K562 (cell line): Measurements from ENCODE around the gene PDZD2. TPM values are rescaled to one million over a fixed set of nuclear protein-coding genes. Genes with fewer than 3 reads are reported as not detected.

Source experiments
- ATAC-seq: fragments of 200-7000 bp; cut with Tn5 transposase; 3 replicates; pipeline ENCODE4 v1.9.1; 2020; ENCODE audit warnings: moderate library complexity
- BruUV-seq: library from RNA; stranded (reverse); fragments of 400-500 nt; replicated peaks from 2 replicates; lab custom pipeline; 2021; lab: Mats Ljungman, UMichigan
- CTCF ChIA-PET: fragments of 300-600 bp; formaldehyde crosslinking; extraction: SDS; loops from one replicate; lab custom pipeline; 2021; ENCODE audit warnings: low intra/inter-chr PET ratio; lab: Yijun Ruan, JAX
- POLR2A ChIA-PET: fragments of 300-600, 350-650 bp; sonication (Branson Sonifier 250); formaldehyde crosslinking; extraction: SDS; loops from one replicate; lab custom pipeline; 2021; ENCODE audit warnings: antibody characterized with exemption, inconsistent platforms; lab: Yijun Ruan, JAX
- DNase-seq, 4 experiments: peaks; one replicate each; pipeline versions ENCODE4 v3.0.0 to v3.0.0-alpha.2; 2011 to 2018; ENCODE audit warnings: low spot score in 3 of 4, mixed read lengths in 3 of 4; ENCODE audit errors: extremely low read depth in 1 of 4
- FAIRE-seq: peaks from 2 replicates; lab custom pipeline; 2011; peaks lifted over from hg19 to GRCh38; lab: Jason Lieb, UNC
- H2AFZ ChIP-seq: 2 replicates; pipeline ENCODE4 v1.6.0; 2011; ENCODE audit warnings: low read depth, low read length, control low read depth, inconsistent platforms
- H3K27ac ChIP-seq: fragments of 200-600 bp; 3 replicates; pipeline ENCODE4 v1.8.0; 2011; ENCODE audit warnings: low read depth, mild to moderate bottlenecking, control low read depth, inconsistent platforms, low read length, moderate library complexity, mixed read lengths; ENCODE audit errors: extremely low read depth
- H3K27me3 ChIP-seq, 2 experiments: fragments of 300-600 bp in 1 of 2; 2 replicates in 1 of 2; 3 replicates in 1 of 2; pipeline versions ENCODE4 v1.6.0 to v1.8.0; 2011; ENCODE audit warnings: inconsistent platforms in 2 of 2, low read length in 2 of 2, mild to moderate bottlenecking in 1 of 2, mixed read lengths in 1 of 2, moderate library complexity in 1 of 2; ENCODE audit not compliant: control insufficient read depth in 2 of 2, insufficient read depth in 2 of 2
- H3K36me3 ChIP-seq: fragments of 300-600 bp; 3 replicates; pipeline ENCODE4 v1.8.0; 2011; ENCODE audit warnings: mild to moderate bottlenecking, low read length, inconsistent platforms; ENCODE audit not compliant: control insufficient read depth, insufficient read depth
- H3K4me1 ChIP-seq, 2 experiments: fragments of 200-600 bp in 1 of 2; replicated peaks in 1 of 2; 2 replicates in 1 of 2; 3 replicates in 1 of 2; pipeline versions ENCODE4 v1.5.1 to v1.8.0; 2011; ENCODE audit warnings: inconsistent platforms in 2 of 2, low read length in 2 of 2, mild to moderate bottlenecking in 1 of 2, mixed read lengths in 1 of 2, moderate library complexity in 1 of 2; ENCODE audit not compliant: control insufficient read depth in 2 of 2, insufficient read depth in 2 of 2
- H3K4me2 ChIP-seq: 2 replicates; pipeline ENCODE4 v1.6.1; 2011; ENCODE audit warnings: low read length, control low read depth, inconsistent platforms, mixed read lengths; ENCODE audit not compliant: insufficient read depth
- H3K4me3 ChIP-seq: fragments of 200-600 bp; sonication (generic), shearing (Covaris generic); 2 replicates; pipeline ENCODE4 v1.5.1; 2016; ENCODE audit warnings: control low read depth, inconsistent platforms
- H3K79me2 ChIP-seq: fragments of 200-600 bp; 3 replicates; pipeline ENCODE4 v1.8.0; 2011; ENCODE audit warnings: low read length, inconsistent platforms; ENCODE audit not compliant: control insufficient read depth, insufficient read depth
- H3K9ac ChIP-seq, 2 experiments: 2 replicates each; pipeline versions ENCODE4 v1.6.0 to v1.6.1; 2011; ENCODE audit warnings: low read depth in 2 of 2, low read length in 2 of 2, control low read depth in 1 of 2, inconsistent platforms in 1 of 2, mild to moderate bottlenecking in 1 of 2, mixed read lengths in 1 of 2; ENCODE audit not compliant: insufficient read depth in 1 of 2
- H3K9me1 ChIP-seq: one replicate; pipeline ENCODE4 v1.6.0; 2011; ENCODE audit warnings: inconsistent platforms, mild to moderate bottlenecking, low read length, moderate library complexity; ENCODE audit not compliant: control insufficient read depth, insufficient read depth
- H3K9me3 ChIP-seq: replicated peaks from 2 replicates; pipeline ENCODE4 v1.5.1; 2011; ENCODE audit warnings: low read depth, low read length, inconsistent platforms; ENCODE audit not compliant: control insufficient read depth, insufficient read depth
- H4K20me1 ChIP-seq: replicated peaks from 2 replicates; pipeline ENCODE4 v1.6.1; 2011; ENCODE audit warnings: low read length, inconsistent platforms, mixed read lengths; ENCODE audit not compliant: control insufficient read depth, insufficient read depth
- BDP1 ChIP-seq: IDR thresholded peaks from 3 replicates; pipeline ENCODE4 v1.6.1; 2011; ENCODE audit not compliant: insufficient read length, insufficient read depth
- IRF2 ChIP-seq: sonication (generic); formaldehyde crosslinking; IDR thresholded peaks from 2 replicates; pipeline ENCODE4 v1.8.1; 2022; ENCODE audit warnings: mild to moderate bottlenecking, missing genetic modification reagents
- ZFP36 ChIP-seq: fragments of 150-350 bp; IDR thresholded peaks from 2 replicates; pipeline ENCODE4 v1.6.1; 2018; ENCODE audit warnings: low read length, low read depth; ENCODE audit not compliant: partially characterized antibody
- ZNF174 ChIP-seq: fragments of 250-450 bp; sonication (Bioruptor Pico); IDR thresholded peaks from 2 replicates; pipeline ENCODE4 v1.4.0; 2020; ENCODE audit warnings: mild to moderate bottlenecking
- ZNF212 ChIP-seq: fragments of 450-650 bp; formaldehyde crosslinking; IDR thresholded peaks from 2 replicates; pipeline ENCODE4 v1.4.0; 2020; ENCODE audit warnings: mild to moderate bottlenecking
- ZNF24 ChIP-seq: fragments of 450-650 bp; IDR thresholded peaks from 2 replicates; pipeline ENCODE4 v1.6.1; 2016
- ZNF431 ChIP-seq: sonication (generic); formaldehyde crosslinking; IDR thresholded peaks from 2 replicates; pipeline ENCODE4 v1.8.0; 2022; ENCODE audit warnings: mild to moderate bottlenecking, missing genetic modification reagents
- WGBS: fragments of 100-300 bp; shearing (Covaris generic); methylation state at CpG from one replicate; pipeline ENCODE4 v1.1.6; 2016; ENCODE audit warnings: low coverage, mixed read lengths; ENCODE audit not compliant: insufficient coverage; ENCODE audit errors: missing lambda C conversion rate; 5-methylcytosine and 5-hydroxymethylcytosine counted together
- in situ Hi-C: fragments of 300-500 bp; cut with MboI; formaldehyde crosslinking; loops from 4 replicates; pipeline ENCODE4 v1.15.0; 2018; ENCODE audit warnings: inconsistent platforms, mixed read lengths
- intact Hi-C: fragments of 100-400 bp; cut with micrococcal nuclease; formaldehyde crosslinking; loops from 2 replicates; pipeline ENCODE4 v1.14.2; 2022
- polyA plus RNA-seq, 8 experiments: library from polyadenylated mRNA; depleted of rRNA in 4 of 8; stranded (reverse) in 5 of 8; unstranded in 3 of 8; fragments of >200 nt; fragmentation: Nextera tagmentation in 2 of 8; fragmentation: Illumina TruSeq in 1 of 8; extraction: Ambion mirVana in 2 of 8; extraction: Trizol in 1 of 8; gene quantifications; 2 replicates each; pipeline versions ENCODE4 v1.2.1 to v1.2.3, GENCODE V29; 2011 to 2014; ENCODE audit warnings: inconsistent platforms in 1 of 8, missing spikeins in 1 of 8
- total RNA-seq, 7 experiments: library from RNA; depleted of rRNA in 6 of 7; stranded (reverse); fragments of >200 nt in 6 of 7; fragmentation: Illumina TruSeq in 2 of 7; extraction: Trizol in 2 of 7; gene quantifications; 2 replicates each; pipeline versions ENCODE4 v1.2.1 to v1.2.3, GENCODE V29; 2011 to 2021; ENCODE audit warnings: low replicate concordance in 1 of 7
- TF ChIP-seq, protein P1 (sequence below): fragments of 200-400 bp; formaldehyde crosslinking; IDR thresholded peaks from 2 replicates; pipeline ENCODE4 v1.6.1; 2017; ENCODE audit warnings: mild to moderate bottlenecking, low read depth, low read length, moderate library complexity
- TF ChIP-seq, protein P2 (sequence below): fragments of 450-650 bp; IDR thresholded peaks from 2 replicates; pipeline ENCODE4 v1.6.1; 2017; ENCODE audit warnings: antibody characterized with exemption, mild to moderate bottlenecking
- TF ChIP-seq, protein P3 (sequence below): sonication (generic); formaldehyde crosslinking; IDR thresholded peaks from 2 replicates; pipeline ENCODE4 v1.8.1; 2023; ENCODE audit warnings: mild to moderate bottlenecking, missing genetic modification reagents, moderate library complexity

PDZD2 gene
- total and polyA plus RNA-seq, 9 of the 15 experiments (the other 6 are each of a cell fraction or from before 2014, with no cell fraction given) = 0.02 to 0.08 (median 0.04) TPM; not detected in 6

DNA sequence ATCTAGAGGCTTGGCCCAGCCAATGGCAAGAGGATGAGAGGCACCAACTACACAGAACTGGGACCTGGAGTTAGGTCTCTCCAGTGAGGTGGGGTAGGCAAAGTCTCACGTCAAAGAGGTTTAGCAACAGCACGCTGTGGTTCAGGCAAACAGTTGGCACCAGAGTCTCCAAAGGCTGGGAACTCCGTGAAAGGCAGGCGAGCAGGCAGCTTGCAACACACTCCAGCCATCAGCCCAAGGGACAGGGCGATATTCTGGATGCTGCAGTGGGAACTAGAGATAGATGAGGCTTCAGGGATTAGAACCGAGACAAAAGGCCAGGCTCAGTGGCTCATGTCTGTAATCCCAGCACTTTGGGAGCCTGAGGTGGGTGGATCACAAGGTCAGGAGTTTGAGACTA lies 129.1 kb downstream of the PDZD2 start:
- POLR2A ChIA-PET = interaction anchor here (1.2 kb wide), 1 partner anchor 35 kb away, joined by 3 read pairs; no protein-coding TSS in a partner anchor
- intact Hi-C loops (no loop called here), in situ Hi-C loops (no loop called here)
- Histone ChIP-seq H3K9me3 (no peaks in the 10 kb centered on the region), H3K9me1 (no peaks in the 10 kb centered on the region), H3K79me2 (no peaks in the 10 kb centered on the region), H3K27ac (no peak overlapping the region), H3K4me2 (no peak overlapping the region), H3K4me3 (no peak overlapping the region), H4K20me1 (0 out of 2 replicates have a peak, but pooled peaks cover 3% of the 10 kb centered on the region), H3K27me3 (peaks cover 0 to 18% of the 10 kb centered on the region in 2 experiments; a peak in 3 of 5 replicates), H3K4me1 (no peaks in the 10 kb centered on the region), H3K36me3 (no peaks in the 10 kb centered on the region), H3K9ac (no peak overlapping the region), H2AFZ (no peak overlapping the region)
- 0% methylated on average over 6 of the region's 6 CpGs for WGBS
- ATAC-seq (no peak), DNase-seq (no peak), FAIRE-seq (no peak)
- BruUV-seq = no TSS peak
- CTCF ChIA-PET = no interaction called here
- TF ChIP-seq ZNF24 = no peak
- TF ChIP-seq, protein P1, sequence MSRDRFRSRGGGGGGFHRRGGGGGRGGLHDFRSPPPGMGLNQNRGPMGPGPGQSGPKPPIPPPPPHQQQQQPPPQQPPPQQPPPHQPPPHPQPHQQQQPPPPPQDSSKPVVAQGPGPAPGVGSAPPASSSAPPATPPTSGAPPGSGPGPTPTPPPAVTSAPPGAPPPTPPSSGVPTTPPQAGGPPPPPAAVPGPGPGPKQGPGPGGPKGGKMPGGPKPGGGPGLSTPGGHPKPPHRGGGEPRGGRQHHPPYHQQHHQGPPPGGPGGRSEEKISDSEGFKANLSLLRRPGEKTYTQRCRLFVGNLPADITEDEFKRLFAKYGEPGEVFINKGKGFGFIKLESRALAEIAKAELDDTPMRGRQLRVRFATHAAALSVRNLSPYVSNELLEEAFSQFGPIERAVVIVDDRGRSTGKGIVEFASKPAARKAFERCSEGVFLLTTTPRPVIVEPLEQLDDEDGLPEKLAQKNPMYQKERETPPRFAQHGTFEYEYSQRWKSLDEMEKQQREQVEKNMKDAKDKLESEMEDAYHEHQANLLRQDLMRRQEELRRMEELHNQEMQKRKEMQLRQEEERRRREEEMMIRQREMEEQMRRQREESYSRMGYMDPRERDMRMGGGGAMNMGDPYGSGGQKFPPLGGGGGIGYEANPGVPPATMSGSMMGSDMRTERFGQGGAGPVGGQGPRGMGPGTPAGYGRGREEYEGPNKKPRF = no peak
- no peak for TF ChIP-seq ZFP36
- TF ChIP-seq, protein P2, sequence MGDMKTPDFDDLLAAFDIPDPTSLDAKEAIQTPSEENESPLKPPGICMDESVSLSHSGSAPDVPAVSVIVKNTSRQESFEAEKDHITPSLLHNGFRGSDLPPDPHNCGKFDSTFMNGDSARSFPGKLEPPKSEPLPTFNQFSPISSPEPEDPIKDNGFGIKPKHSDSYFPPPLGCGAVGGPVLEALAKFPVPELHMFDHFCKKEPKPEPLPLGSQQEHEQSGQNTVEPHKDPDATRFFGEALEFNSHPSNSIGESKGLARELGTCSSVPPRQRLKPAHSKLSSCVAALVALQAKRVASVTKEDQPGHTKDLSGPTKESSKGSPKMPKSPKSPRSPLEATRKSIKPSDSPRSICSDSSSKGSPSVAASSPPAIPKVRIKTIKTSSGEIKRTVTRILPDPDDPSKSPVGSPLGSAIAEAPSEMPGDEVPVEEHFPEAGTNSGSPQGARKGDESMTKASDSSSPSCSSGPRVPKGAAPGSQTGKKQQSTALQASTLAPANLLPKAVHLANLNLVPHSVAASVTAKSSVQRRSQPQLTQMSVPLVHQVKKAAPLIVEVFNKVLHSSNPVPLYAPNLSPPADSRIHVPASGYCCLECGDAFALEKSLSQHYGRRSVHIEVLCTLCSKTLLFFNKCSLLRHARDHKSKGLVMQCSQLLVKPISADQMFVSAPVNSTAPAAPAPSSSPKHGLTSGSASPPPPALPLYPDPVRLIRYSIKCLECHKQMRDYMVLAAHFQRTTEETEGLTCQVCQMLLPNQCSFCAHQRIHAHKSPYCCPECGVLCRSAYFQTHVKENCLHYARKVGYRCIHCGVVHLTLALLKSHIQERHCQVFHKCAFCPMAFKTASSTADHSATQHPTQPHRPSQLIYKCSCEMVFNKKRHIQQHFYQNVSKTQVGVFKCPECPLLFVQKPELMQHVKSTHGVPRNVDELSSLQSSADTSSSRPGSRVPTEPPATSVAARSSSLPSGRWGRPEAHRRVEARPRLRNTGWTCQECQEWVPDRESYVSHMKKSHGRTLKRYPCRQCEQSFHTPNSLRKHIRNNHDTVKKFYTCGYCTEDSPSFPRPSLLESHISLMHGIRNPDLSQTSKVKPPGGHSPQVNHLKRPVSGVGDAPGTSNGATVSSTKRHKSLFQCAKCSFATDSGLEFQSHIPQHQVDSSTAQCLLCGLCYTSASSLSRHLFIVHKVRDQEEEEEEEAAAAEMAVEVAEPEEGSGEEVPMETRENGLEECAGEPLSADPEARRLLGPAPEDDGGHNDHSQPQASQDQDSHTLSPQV = no peak
- TF ChIP-seq IRF2 (CRISPR knock-in tag) = no peak
- no peak for TF ChIP-seq ZNF212
- TF ChIP-seq ZNF174 (CRISPR knock-in tag) = no peak
- TF ChIP-seq ZNF431 (CRISPR knock-in tag) = no peak
- no peak for TF ChIP-seq BDP1
- TF ChIP-seq, protein P3, sequence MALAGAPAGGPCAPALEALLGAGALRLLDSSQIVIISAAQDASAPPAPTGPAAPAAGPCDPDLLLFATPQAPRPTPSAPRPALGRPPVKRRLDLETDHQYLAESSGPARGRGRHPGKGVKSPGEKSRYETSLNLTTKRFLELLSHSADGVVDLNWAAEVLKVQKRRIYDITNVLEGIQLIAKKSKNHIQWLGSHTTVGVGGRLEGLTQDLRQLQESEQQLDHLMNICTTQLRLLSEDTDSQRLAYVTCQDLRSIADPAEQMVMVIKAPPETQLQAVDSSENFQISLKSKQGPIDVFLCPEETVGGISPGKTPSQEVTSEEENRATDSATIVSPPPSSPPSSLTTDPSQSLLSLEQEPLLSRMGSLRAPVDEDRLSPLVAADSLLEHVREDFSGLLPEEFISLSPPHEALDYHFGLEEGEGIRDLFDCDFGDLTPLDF (CRISPR knock-in tag) = no peak
